HL-60 (cell line): ENCODE measurements around the gene CYP2D6.

Source experiments
- DNase-seq, 2 experiments: peaks; one replicate each; pipeline ENCODE4 v3.0.0-alpha.2; 2010 to 2020; ENCODE audit warnings: low read depth in 1 of 2, low spot score in 1 of 2
- H3K27ac ChIP-seq: fragments of 250-450 bp; sonication (Bioruptor Pico); replicated peaks from 2 replicates; pipeline ENCODE4 v1.5.1; 2020; ENCODE audit warnings: mild to moderate bottlenecking, moderate library complexity
- H3K27me3 ChIP-seq: fragments of 250-450 bp; sonication (Bioruptor Pico); 2 replicates; pipeline ENCODE4 v1.5.1; 2021; ENCODE audit warnings: mild to moderate bottlenecking, moderate library complexity; ENCODE audit not compliant: insufficient read depth, poor library complexity, severe bottlenecking
- H3K4me3 ChIP-seq: replicated peaks from 2 replicates; pipeline ENCODE4 v1.5.1; 2011; ENCODE audit warnings: mild to moderate bottlenecking, control low read depth, low read length; ENCODE audit not compliant: insufficient read depth
- GABPA ChIP-seq: IDR thresholded peaks from 2 replicates; pipeline ENCODE4 v1.6.1; 2012; ENCODE audit warnings: low read depth
- POLR2AphosphoS5 ChIP-seq: IDR thresholded peaks from 2 replicates; pipeline ENCODE4 v1.6.1; 2012; ENCODE audit warnings: low read depth
- SPI1 ChIP-seq: IDR thresholded peaks from 2 replicates; pipeline ENCODE4 v1.6.1; 2012; ENCODE audit warnings: low read depth, mild to moderate bottlenecking, borderline replicate concordance
- TF ChIP-seq, protein P1 (sequence below): IDR thresholded peaks from one replicate; pipeline ENCODE4 v1.5.1; 2011; ENCODE audit warnings: low read length, control low read depth, inconsistent platforms; ENCODE audit not compliant: insufficient read depth
- TF ChIP-seq, protein P2 (sequence below): IDR thresholded peaks from 2 replicates; pipeline ENCODE4 v1.6.1; 2012; ENCODE audit warnings: low read depth; ENCODE audit not compliant: insufficient replicate concordance

The CYP2D6 gene

DNA sequence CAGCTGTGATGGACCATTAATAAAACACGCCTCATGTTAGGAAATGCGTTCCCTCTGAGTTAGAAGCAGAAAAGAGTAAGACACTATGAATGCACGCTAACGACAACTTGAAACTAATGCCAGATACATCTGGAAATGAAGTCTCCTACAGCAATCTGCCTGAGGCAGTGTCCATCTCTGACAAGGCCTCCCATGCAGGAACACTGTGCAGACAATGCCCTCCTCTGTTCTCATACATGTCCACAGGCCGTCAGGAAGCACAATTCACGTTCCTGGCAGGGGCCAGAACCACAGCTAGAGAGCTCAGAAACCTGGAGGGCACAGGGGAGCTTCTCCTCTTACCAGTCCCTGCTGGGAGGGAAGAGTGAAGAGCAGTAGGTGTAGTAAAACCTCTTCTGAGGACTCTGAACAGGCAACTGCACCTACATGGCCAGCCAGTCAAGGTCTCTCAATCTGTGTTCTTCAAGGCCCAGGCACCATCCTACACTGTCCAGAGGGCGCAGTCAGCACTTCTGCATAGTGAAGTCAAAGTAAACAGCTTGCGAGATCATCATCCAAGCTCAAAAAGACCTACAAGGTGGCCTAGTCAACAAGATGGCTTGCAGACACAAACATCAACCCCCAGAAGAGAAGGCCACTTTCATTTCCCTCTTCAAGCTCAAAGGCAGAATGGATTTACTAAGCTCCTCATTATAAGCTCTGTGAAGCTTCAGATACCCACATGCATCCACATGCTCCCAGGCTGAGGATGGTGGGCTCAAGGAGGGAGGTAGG, 41.5 kb upstream of the CYP2D6 start:
- no peak overlapping the region for H3K27ac ChIP-seq
- H3K27me3 ChIP-seq, result no peaks in the 10 kb centered on the region
- H3K4me3 ChIP-seq, result no peak overlapping the region
- DNase-seq, result no peak
- TF ChIP-seq SPI1, result no peak

DNA sequence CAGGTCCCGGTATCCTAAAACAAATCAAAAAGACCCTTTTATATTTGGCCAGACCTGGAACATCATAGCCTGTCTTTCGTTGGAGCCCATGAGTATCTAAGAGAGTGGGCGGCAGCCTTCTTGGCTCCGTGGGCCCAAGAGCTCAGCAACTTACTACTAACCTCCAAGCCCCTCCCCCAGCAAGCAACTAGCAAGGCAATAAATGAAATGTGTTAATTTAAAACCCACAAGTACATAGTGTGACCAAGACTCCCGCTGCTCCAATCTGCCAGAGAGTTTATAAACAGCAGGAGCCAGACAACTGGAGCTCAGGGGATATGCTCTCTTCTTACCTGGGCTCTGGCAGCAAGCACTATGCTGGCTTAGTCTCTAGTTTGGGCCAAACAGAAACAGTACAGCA, 40.8 kb upstream of the CYP2D6 start:
- Histone ChIP-seq H3K27me3 (no peaks in the 10 kb centered on the region), H3K27ac (no peak overlapping the region), H3K4me3 (no peak overlapping the region)
- no peak for DNase-seq
- TF ChIP-seq SPI1, result no peak
- TF ChIP-seq, protein P1, sequence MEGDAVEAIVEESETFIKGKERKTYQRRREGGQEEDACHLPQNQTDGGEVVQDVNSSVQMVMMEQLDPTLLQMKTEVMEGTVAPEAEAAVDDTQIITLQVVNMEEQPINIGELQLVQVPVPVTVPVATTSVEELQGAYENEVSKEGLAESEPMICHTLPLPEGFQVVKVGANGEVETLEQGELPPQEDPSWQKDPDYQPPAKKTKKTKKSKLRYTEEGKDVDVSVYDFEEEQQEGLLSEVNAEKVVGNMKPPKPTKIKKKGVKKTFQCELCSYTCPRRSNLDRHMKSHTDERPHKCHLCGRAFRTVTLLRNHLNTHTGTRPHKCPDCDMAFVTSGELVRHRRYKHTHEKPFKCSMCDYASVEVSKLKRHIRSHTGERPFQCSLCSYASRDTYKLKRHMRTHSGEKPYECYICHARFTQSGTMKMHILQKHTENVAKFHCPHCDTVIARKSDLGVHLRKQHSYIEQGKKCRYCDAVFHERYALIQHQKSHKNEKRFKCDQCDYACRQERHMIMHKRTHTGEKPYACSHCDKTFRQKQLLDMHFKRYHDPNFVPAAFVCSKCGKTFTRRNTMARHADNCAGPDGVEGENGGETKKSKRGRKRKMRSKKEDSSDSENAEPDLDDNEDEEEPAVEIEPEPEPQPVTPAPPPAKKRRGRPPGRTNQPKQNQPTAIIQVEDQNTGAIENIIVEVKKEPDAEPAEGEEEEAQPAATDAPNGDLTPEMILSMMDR, result no peak

DNA sequence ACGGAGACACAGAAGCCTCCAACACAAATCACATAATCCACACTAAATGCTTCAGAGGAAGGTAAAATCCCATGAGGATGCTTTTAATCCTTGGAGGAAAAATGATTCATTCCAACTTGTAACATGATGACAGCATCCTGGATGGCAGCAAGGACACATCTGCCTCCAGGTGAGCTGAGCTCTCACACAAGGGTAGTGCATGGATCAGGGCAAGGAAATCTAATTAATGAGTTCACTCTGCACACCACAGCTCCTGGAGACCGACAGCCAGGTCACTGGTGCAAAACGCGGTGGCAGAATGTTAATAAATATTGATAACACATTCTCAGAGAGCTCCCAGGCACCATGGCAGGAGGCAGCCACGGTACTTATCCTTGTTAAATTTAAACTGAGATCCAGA, 40.3 kb upstream of the CYP2D6 start:
- no peak for DNase-seq
- no peak overlapping the region for H3K27ac ChIP-seq
- TF ChIP-seq SPI1 (no peak), GABPA (no peak), POLR2AphosphoS5 (no peak)
- TF ChIP-seq, protein P1, result no peak
- TF ChIP-seq, protein P2, sequence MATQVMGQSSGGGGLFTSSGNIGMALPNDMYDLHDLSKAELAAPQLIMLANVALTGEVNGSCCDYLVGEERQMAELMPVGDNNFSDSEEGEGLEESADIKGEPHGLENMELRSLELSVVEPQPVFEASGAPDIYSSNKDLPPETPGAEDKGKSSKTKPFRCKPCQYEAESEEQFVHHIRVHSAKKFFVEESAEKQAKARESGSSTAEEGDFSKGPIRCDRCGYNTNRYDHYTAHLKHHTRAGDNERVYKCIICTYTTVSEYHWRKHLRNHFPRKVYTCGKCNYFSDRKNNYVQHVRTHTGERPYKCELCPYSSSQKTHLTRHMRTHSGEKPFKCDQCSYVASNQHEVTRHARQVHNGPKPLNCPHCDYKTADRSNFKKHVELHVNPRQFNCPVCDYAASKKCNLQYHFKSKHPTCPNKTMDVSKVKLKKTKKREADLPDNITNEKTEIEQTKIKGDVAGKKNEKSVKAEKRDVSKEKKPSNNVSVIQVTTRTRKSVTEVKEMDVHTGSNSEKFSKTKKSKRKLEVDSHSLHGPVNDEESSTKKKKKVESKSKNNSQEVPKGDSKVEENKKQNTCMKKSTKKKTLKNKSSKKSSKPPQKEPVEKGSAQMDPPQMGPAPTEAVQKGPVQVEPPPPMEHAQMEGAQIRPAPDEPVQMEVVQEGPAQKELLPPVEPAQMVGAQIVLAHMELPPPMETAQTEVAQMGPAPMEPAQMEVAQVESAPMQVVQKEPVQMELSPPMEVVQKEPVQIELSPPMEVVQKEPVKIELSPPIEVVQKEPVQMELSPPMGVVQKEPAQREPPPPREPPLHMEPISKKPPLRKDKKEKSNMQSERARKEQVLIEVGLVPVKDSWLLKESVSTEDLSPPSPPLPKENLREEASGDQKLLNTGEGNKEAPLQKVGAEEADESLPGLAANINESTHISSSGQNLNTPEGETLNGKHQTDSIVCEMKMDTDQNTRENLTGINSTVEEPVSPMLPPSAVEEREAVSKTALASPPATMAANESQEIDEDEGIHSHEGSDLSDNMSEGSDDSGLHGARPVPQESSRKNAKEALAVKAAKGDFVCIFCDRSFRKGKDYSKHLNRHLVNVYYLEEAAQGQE, result no peak
- H3K27me3 ChIP-seq, result no peaks in the 10 kb centered on the region
- H3K4me3 ChIP-seq, result no peak overlapping the region

DNA sequence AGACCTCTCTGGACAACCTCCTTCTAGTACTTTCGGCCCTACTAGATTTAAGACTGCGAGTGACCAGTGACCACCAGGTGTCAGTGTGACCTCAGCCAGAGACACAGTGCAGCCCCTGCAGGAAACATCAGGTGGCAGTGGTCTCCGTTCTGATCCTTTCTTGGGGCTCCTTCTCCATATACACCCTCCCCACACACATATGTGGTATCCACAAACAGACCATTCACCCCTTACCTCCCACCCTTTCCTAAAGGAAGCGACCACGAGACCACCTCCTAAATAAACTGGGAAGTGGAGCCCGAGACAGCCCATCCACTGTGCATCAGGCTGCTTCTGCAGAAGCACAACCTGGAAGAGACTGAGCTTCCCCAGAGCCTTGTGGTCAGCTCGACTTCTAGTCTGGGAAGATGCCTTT, 38.5 kb upstream of the CYP2D6 start:
- Histone ChIP-seq H3K27me3 (no peaks in the 10 kb centered on the region), H3K27ac (no peak overlapping the region), H3K4me3 (no peak overlapping the region)
- TF ChIP-seq, protein P2, result no peak
- TF ChIP-seq, protein P1, result peak; percentile 64
- DNase-seq, result peak; percentile 22 to 68
